ENCODE results near the gene C1orf210.
A peak's percentile ranks its signal among the peaks of the same experiment; 100 is the strongest.

C1orf210 gene

GRCh38 chr1:43285269-43285990, at the start of gene C1orf210:
C1orf210 (minus strand) TSS chr1:43285581; CDS start chr1:43283270, 2,311 bp downstream.
- no peak for DNase-seq

GRCh38 chr1:43334453-43335205, 49.2 kb upstream of the C1orf210 start:
- DNase-seq, result no peak

GRCh38 chr1:43331688-43332087, 46.3 kb upstream of the C1orf210 start:
- no peak for DNase-seq

GRCh38 chr1:43329995-43330751, 44.8 kb upstream of the C1orf210 start:
- DNase-seq, result peak; percentile 3

GRCh38 chr1:43327549-43328292, 42.3 kb upstream of the C1orf210 start:
- DNase-seq, result no peak

GRCh38 chr1:43325381-43325780, 40.0 kb upstream of the C1orf210 start:
- no peak for DNase-seq

GRCh38 chr1:43324810-43325209, 39.4 kb upstream of the C1orf210 start:
- DNase-seq, result no peak

GRCh38 chr1:43322506-43322905, 37.1 kb upstream of the C1orf210 start:
- no peak for DNase-seq

- no peak for DNase-seq
Observed at GRCh38 chr1:43321331-43321891, 36.0 kb upstream of the C1orf210 start.

GRCh38 chr1:43319766-43320165, 34.4 kb upstream of the C1orf210 start:
- no peak for DNase-seq

- DNase-seq, result no peak
Observed at GRCh38 chr1:43319288-43319687, 33.9 kb upstream of the C1orf210 start.

- DNase-seq, result no peak
Observed at GRCh38 chr1:43318831-43319230, 33.5 kb upstream of the C1orf210 start.

GRCh38 chr1:43317817-43318471, 32.6 kb upstream of the C1orf210 start:
- no peak for DNase-seq

GRCh38 chr1:43316738-43317520, 31.5 kb upstream of the C1orf210 start:
- no peak for DNase-seq

GRCh38 chr1:43315963-43316737, 30.8 kb upstream of the C1orf210 start:
- no peak for DNase-seq

- no peak for DNase-seq
Observed at GRCh38 chr1:43315481-43315880, 30.1 kb upstream of the C1orf210 start.

GRCh38 chr1:43314233-43314632, 28.9 kb upstream of the C1orf210 start:
- no peak for DNase-seq

GRCh38 chr1:43313771-43314170, 28.4 kb upstream of the C1orf210 start:
- DNase-seq, result no peak

- DNase-seq, result no peak
Observed at GRCh38 chr1:43312663-43313515, 27.5 kb upstream of the C1orf210 start.

Measured in CD4-positive, alpha-beta T cell treated with Interleukin-10 for 1 hour (primary cell).